Activated CD4-positive, alpha-beta T cell treated with anti-CD3 and anti-CD28 coated beads, Interleukin-2, amount 50 U/mL, for 1 hour (primary cell): Measurements from ENCODE around the gene DYDC2.
"Not testable (repeated sequence)": the region's sequence is repeated elsewhere in the genome, so short reads cannot be mapped to it uniquely, and the experiment has no call there.

Source experiments
- DNase-seq: peaks from one replicate; pipeline ENCODE4 v3.0.0-alpha.2; 2020

The DYDC2 gene

GRCh38 chr10:80414142-80414895 is 57.7 kb downstream of the DYDC2 start:
- DNase-seq = no peak

GRCh38 chr10:80415734-80416478 is 59.3 kb downstream of the DYDC2 start:
- DNase-seq = no peak

DNA sequence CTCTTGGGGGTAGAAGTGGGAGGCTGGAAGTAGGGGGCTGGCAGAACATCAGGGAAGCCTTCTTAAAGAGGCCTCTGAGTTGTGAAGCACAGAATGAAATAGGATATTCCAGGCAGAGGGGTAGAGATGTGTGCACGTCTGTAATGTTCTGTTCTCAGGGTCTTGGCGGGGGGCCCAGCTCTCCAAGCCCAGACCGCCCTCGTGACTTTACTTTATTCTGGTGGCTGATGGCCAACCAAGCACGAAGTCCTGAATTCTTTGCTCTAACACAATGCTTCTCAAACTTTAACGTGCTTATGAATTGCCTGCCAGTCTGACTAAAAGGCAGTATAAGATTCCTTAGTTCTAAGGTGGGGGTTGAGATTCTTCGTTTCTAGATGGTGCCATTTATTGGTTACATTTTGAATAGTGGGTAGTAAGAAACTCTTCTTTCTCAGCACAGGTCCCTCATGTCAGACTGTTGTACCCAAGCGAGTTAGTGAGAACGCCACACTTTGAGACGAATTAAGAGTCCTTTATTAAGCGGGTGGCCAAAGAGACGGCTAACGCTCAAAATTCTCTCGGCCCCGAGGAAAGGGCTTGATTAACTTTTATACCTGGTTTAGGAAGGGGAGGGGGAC is 60.0 kb downstream of the DYDC2 start:
- DNase-seq = no peak

GRCh38 chr10:80417256-80417655 is 60.7 kb downstream of the DYDC2 start:
- DNase-seq = not testable (repeated sequence)
